Urinary bladder (tissue), 4 donors: ENCODE data around the gene PHAX. TPM values are rescaled to one million over a fixed set of nuclear protein-coding genes. Genes with fewer than 3 reads are reported as not detected.
"Not testable (repeated sequence)": the region's sequence is repeated elsewhere in the genome, so short reads cannot be mapped to it uniquely, and the experiment has no call there.

Experiments
- DNase-seq: peaks from one replicate; pipeline ENCODE4 v3.0.0-alpha.2; 2015; ENCODE audit errors: extremely low spot score
- H3K27ac ChIP-seq: one replicate; pipeline ENCODE4 v1.5.1; 2013; ENCODE audit warnings: low read depth, mild to moderate bottlenecking, moderate library complexity
- H3K36me3 ChIP-seq: one replicate; pipeline ENCODE4 v1.6.1; 2013; ENCODE audit warnings: mild to moderate bottlenecking, moderate library complexity; ENCODE audit not compliant: insufficient read depth
- H3K4me1 ChIP-seq: one replicate; pipeline ENCODE4 v1.6.1; 2013; ENCODE audit warnings: mild to moderate bottlenecking, moderate library complexity; ENCODE audit not compliant: insufficient read depth
- H3K4me3 ChIP-seq: one replicate; pipeline ENCODE4 v1.5.1; 2013; ENCODE audit warnings: low read depth, low read length
- WGBS: extraction: QIAGEN DNeasy Blood & Tissue Kit; methylation state at CpG from one replicate; pipeline ENCODE4 v1.1.7; 2013; 5-methylcytosine and 5-hydroxymethylcytosine counted together
- polyA plus RNA-seq: library from polyadenylated mRNA; stranded (reverse); fragments of 200-250 nt; gene quantifications from one replicate; pipeline ENCODE4 v1.2.3, GENCODE V29; 2013
- total RNA-seq: library from RNA; depleted of rRNA; stranded (reverse); fragments of >200 nt; gene quantifications from one replicate; pipeline ENCODE4 v1.2.3, GENCODE V29; 2014
- donor health status: healthy with polysubstance abuse.
- donor health status: healthy.

The PHAX gene
- total and polyA plus RNA-seq, 2 donors, result 27.6 to 47.1 TPM

GRCh38 chr5:126617603-126618002 is 16.9 kb downstream of the PHAX start:
- 96% methylated on average over 8 of the region's 8 CpGs for WGBS
- DNase-seq, H3K36me3 ChIP-seq, H3K27ac ChIP-seq, H3K4me3 ChIP-seq, H3K4me1 ChIP-seq: not testable (repeated sequence)

GRCh38 chr5:126619781-126620180 is 19.0 kb downstream of the PHAX start:
- peaks cover 1% of the 10 kb centered on the region for H3K4me1 ChIP-seq
- H3K27ac ChIP-seq, result no peak overlapping the region
- H3K36me3 ChIP-seq, result peaks cover 2% of the 10 kb centered on the region
- WGBS, result 86% methylated on average over 2 of the region's 2 CpGs
- DNase-seq, result no peak
- H3K4me3 ChIP-seq, result no peak overlapping the region

DNA sequence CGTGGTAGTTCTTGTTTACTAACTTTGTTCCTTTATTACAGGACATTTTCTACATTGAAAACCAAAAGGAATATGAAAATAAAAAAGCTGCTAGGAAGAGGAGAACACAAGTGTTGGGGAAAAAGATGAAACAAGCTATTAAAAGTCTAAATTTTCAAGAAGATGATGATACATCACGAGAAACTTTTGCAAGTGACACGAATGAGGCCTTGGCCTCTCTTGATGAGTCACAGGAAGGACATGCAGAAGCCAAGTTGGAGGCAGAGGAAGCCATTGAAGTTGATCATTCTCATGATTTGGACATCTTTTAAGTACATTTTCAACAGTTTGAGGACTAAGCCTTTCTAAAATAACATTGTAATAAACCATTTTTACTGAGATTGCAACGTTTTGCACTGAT is 23.8 kb downstream of the PHAX start:
- Histone ChIP-seq H3K4me3 (no peak overlapping the region), H3K27ac (no peak overlapping the region), H3K4me1 (peaks cover 1% of the 10 kb centered on the region), H3K36me3 (peaks cover 2% of the 10 kb centered on the region)
- no peak for DNase-seq
- 52% methylated on average over 4 of the region's 4 CpGs for WGBS

DNA sequence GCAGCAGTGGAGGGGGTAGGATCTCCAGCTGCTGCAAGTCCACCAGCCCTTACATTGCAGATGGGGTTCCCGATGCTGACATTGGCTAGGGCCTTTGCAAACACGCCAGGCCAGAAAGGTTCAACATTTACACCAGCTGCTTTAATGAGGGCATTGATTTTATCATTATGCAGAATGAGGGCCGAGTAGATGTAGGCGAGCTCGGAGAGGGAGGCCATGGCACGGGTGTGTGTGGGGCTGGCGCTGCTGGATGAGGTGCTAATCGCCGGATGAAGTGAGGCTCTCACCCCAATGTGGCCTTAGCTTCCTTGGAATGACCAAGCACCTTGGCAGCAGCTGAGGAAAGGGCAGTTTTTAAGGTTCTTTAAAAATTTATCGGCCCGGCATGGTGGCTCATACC is 27.4 kb downstream of the PHAX start:
- H3K4me3 ChIP-seq, result no peak overlapping the region
- no peak for DNase-seq
- H3K4me1 ChIP-seq, result peaks cover 1% of the 10 kb centered on the region
- no peaks in the 10 kb centered on the region for H3K36me3 ChIP-seq
- WGBS, result 91% methylated on average over 11 of the region's 11 CpGs
- no peak overlapping the region for H3K27ac ChIP-seq

DNA sequence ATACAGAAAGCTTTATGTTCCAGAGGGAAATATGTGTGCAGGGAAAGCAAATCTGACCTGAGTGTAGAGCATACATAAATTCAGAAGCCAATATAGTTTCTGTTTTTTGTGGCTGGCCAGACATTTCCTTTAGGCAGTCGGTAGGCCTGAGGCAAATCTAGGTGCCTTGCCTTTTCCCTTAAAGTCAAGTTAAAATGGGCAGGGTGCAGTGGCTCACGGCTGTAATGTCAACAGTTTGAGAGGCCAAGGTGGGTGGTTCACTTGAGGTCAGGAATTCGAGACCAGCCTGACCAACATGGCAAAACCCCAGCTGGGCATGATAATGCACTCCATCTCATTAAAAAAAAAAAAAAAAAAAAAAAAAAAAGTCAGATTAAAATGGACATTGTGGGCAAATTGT is 31.2 kb downstream of the PHAX start:
- Histone ChIP-seq H3K36me3 (no peaks in the 10 kb centered on the region), H3K4me3 (no peak overlapping the region), H3K4me1 (no peaks in the 10 kb centered on the region), H3K27ac (no peak overlapping the region)
- DNase-seq, result no peak
- WGBS, result 68% methylated on average over 3 of the region's 3 CpGs

GRCh38 chr5:126633552-126633951 is 32.8 kb downstream of the PHAX start:
- no peaks in the 10 kb centered on the region for H3K36me3 ChIP-seq
- WGBS, result 86% methylated on average over 4 of the region's 4 CpGs
- H3K4me1 ChIP-seq, result no peaks in the 10 kb centered on the region
- H3K27ac ChIP-seq, result no peak overlapping the region
- no peak overlapping the region for H3K4me3 ChIP-seq
- no peak for DNase-seq

DNA sequence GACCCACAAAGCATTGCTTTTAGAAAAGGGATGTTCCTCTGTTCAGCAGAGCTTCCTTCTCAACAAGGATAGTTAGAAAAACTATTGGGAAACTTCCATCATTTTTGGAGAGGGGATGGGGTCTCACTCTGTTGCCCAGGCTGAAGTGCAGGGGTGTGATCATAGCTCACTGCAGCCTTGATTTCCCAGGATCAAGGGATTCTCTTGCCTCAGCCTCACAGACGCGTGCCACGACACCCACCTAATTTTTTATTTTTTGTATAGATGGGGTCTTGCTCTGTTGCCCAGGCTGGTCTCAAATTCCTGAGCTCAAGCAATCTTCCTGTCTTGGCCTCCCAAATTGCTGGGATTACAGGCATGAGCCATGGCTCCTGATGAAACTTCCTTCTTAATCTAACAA is 34.8 kb downstream of the PHAX start:
- Histone ChIP-seq H3K27ac (no peak overlapping the region), H3K36me3 (no peaks in the 10 kb centered on the region), H3K4me1 (no peaks in the 10 kb centered on the region), H3K4me3 (no peak overlapping the region)
- WGBS, result 91% methylated on average over 3 of the region's 3 CpGs
- DNase-seq, result no peak

- Histone ChIP-seq H3K27ac (no peak overlapping the region), H3K4me1 (no peaks in the 10 kb centered on the region), H3K4me3 (no peak overlapping the region), H3K36me3 (no peaks in the 10 kb centered on the region)
- WGBS, result 84% methylated on average over 1 of the region's 1 CpG
- DNase-seq, result no peak
Observed at GRCh38 chr5:126636956-126637355, 36.2 kb downstream of the PHAX start.

DNA sequence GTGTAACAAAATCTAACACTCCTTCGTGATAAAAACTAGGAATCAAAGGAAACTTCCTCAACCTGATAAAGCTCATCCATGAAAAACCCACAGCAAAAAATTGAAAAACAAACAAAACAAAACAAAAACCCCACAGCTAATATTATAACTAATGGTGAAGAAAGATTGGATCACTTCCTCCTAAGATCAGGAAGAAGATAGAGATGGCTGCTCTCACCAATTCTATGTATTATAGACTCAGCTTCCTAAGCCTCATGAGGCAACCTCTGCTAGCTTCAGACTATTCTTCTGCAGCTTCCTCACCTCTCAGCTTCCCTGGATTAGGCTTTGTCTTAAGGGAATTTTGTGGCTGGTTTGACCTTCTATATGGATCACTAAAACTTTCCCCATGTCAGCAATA is 40.1 kb downstream of the PHAX start:
- H3K27ac ChIP-seq, result no peak overlapping the region
- no peak overlapping the region for H3K4me3 ChIP-seq
- no peaks in the 10 kb centered on the region for H3K36me3 ChIP-seq
- no peak for DNase-seq
- H3K4me1 ChIP-seq, result no peaks in the 10 kb centered on the region
- WGBS, result 83% methylated on average over 1 of the region's 1 CpG

- 91% methylated on average over 5 of the region's 5 CpGs for WGBS
Observed at GRCh38 chr5:126641387-126641786, 40.6 kb downstream of the PHAX start.

GRCh38 chr5:126645132-126645531 is 44.4 kb downstream of the PHAX start:
- no peaks in the 10 kb centered on the region for H3K36me3 ChIP-seq
- 95% methylated on average over 1 of the region's 1 CpG for WGBS
- no peak overlapping the region for H3K27ac ChIP-seq
- H3K4me3 ChIP-seq, result no peak overlapping the region
- no peak for DNase-seq
- no peaks in the 10 kb centered on the region for H3K4me1 ChIP-seq

More at GRCh38 chr5:126641387-126641786, 40.6 kb downstream of the PHAX start:
- Histone ChIP-seq H3K27ac (no peak overlapping the region), H3K4me1 (no peaks in the 10 kb centered on the region), H3K4me3 (no peak overlapping the region), H3K36me3 (no peaks in the 10 kb centered on the region)
- no peak for DNase-seq

GRCh38 chr5:126647071-126647470 is 46.3 kb downstream of the PHAX start:
- Histone ChIP-seq H3K27ac (no peak overlapping the region), H3K36me3 (no peaks in the 10 kb centered on the region), H3K4me1 (no peaks in the 10 kb centered on the region), H3K4me3 (no peak overlapping the region)
- no peak for DNase-seq

DNA sequence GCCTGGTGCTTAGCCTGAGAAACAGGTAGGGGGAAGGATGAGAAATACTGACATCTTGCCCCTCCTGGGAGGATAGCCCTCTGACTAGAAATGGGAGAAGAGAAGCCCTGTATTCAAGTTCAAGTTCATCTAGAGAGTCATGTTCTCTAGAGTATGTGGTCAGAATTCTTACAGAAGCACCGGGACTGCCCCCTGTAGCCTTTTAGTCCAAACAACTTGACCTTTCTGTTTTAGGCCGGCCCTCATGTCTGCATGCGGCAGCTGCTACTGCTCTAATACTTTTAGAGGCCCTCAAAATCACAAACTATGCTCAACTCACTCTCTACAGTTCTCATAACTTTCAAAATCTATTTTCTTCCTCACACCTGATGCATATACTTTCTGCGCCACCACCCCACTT is 47.7 kb downstream of the PHAX start:
- no peak overlapping the region for H3K27ac ChIP-seq
- no peaks in the 10 kb centered on the region for H3K36me3 ChIP-seq
- WGBS, result 85% methylated on average over 4 of the region's 4 CpGs
- no peak for DNase-seq
- H3K4me1 ChIP-seq, result no peaks in the 10 kb centered on the region
- H3K4me3 ChIP-seq, result no peak overlapping the region

- not testable (repeated sequence) for H3K4me3 ChIP-seq, H3K27ac ChIP-seq, H3K4me1 ChIP-seq, DNase-seq, H3K36me3 ChIP-seq
- 77% methylated on average over 7 of the region's 7 CpGs for WGBS
Observed at GRCh38 chr5:126649057-126649456, 48.3 kb downstream of the PHAX start.

GRCh38 chr5:126649709-126650108 is 49.0 kb downstream of the PHAX start:
- DNase-seq, H3K4me1 ChIP-seq, H3K4me3 ChIP-seq, H3K27ac ChIP-seq, H3K36me3 ChIP-seq: not testable (repeated sequence)
- 81% methylated on average over 6 of the region's 6 CpGs for WGBS
